WTC11 (cell line): ENCODE data around the gene HTR5A. TPM values are rescaled to one million over a fixed set of nuclear protein-coding genes. Genes with fewer than 3 reads are reported as not detected.

ENCODE experiments used
- ATAC-seq: fragments of 200-7000 bp; cut with Tn5 transposase; 2 replicates; pipeline ENCODE4 v1.10.0; 2021; ENCODE audit warnings: mild to moderate bottlenecking, moderate library complexity
- CTCF ChIA-PET: fragments of 300-600 bp; sonication (Branson Sonifier 250); formaldehyde crosslinking; loops from one replicate; lab custom pipeline; 2021; ENCODE audit warnings: antibody characterized with exemption; lab: Charles Lee
- POLR2A ChIA-PET: fragments of 350-600 bp; sonication (Branson Sonifier 250); formaldehyde crosslinking; loops from one replicate; lab custom pipeline; 2021; ENCODE audit warnings: antibody characterized with exemption; lab: Charles Lee
- DNase-seq: peaks from one replicate; pipeline ENCODE4 v3.0.0; 2021; ENCODE audit warnings: low spot score
- H3K27ac Mint-ChIP-seq: 2 replicates; pipeline ENCODE4 v1.8.0; 2021; ENCODE audit warnings: mixed read lengths
- H3K27me3 Mint-ChIP-seq: 2 replicates; pipeline ENCODE4 v1.8.0; 2021; ENCODE audit warnings: low read depth, mild to moderate bottlenecking, moderate library complexity, mixed read lengths
- H3K36me3 Mint-ChIP-seq: 2 replicates; pipeline ENCODE4 v1.8.0; 2021; ENCODE audit warnings: mixed read lengths
- H3K4me1 Mint-ChIP-seq: 2 replicates; pipeline ENCODE4 v1.8.0; 2022; ENCODE audit warnings: mixed read lengths
- H3K4me3 Mint-ChIP-seq: 2 replicates; pipeline ENCODE4 v1.8.0; 2021; ENCODE audit warnings: mild to moderate bottlenecking, moderate library complexity, mixed read lengths
- H3K9me3 Mint-ChIP-seq: 2 replicates; pipeline ENCODE4 v1.8.0; 2021; ENCODE audit warnings: mixed read lengths
- AFF4 ChIP-seq: sonication (generic); formaldehyde crosslinking; IDR thresholded peaks from 2 replicates; pipeline ENCODE4 v1.8.1; 2023; ENCODE audit warnings: mild to moderate bottlenecking, missing genetic modification reagents, borderline replicate concordance
- E2F1 ChIP-seq: sonication (generic); formaldehyde crosslinking; IDR thresholded peaks from 2 replicates; pipeline ENCODE4 v1.8.0; 2022; ENCODE audit warnings: mild to moderate bottlenecking, missing genetic modification reagents
- E2F4 ChIP-seq: sonication (generic); formaldehyde crosslinking; IDR thresholded peaks from 2 replicates; pipeline ENCODE4 v1.8.1; 2022; ENCODE audit warnings: low read depth, mild to moderate bottlenecking, moderate library complexity, missing genetic modification reagents, borderline replicate concordance
- ERG ChIP-seq: fragments of 250-450 bp; sonication (Bioruptor Pico); IDR thresholded peaks from 2 replicates; pipeline ENCODE4 v1.8.0; 2021; ENCODE audit warnings: mild to moderate bottlenecking
- FOXJ3 ChIP-seq: sonication (generic); formaldehyde crosslinking; IDR thresholded peaks from 2 replicates; pipeline ENCODE4 v1.9.0; 2021; ENCODE audit warnings: missing genetic modification reagents, mild to moderate bottlenecking, borderline replicate concordance
- GTF2I ChIP-seq: fragments of 250-450 bp; sonication (Bioruptor Pico); conservative IDR thresholded peaks from 2 replicates; pipeline ENCODE4 v1.4.0; 2021; ENCODE audit warnings: mild to moderate bottlenecking
- HMGXB4 ChIP-seq: sonication (generic); formaldehyde crosslinking; IDR thresholded peaks from 2 replicates; pipeline ENCODE4 v1.8.1; 2023; ENCODE audit warnings: mild to moderate bottlenecking, moderate library complexity, missing genetic modification reagents
- JUN ChIP-seq: sonication (generic); formaldehyde crosslinking; IDR thresholded peaks from 2 replicates; pipeline ENCODE4 v1.8.0; 2023; ENCODE audit warnings: mild to moderate bottlenecking, missing genetic modification reagents
- KAT7 ChIP-seq: sonication (generic); formaldehyde crosslinking; IDR thresholded peaks from 2 replicates; pipeline ENCODE4 v1.8.1; 2023; ENCODE audit warnings: missing genetic modification reagents, mild to moderate bottlenecking, borderline replicate concordance
- NR1H2 ChIP-seq: sonication (generic); formaldehyde crosslinking; IDR thresholded peaks from 2 replicates; pipeline ENCODE4 v1.9.0; 2021; ENCODE audit warnings: mild to moderate bottlenecking, moderate library complexity, missing genetic modification reagents
- RELA ChIP-seq: sonication (generic); formaldehyde crosslinking; IDR thresholded peaks from 2 replicates; pipeline ENCODE4 v1.8.1; 2022; ENCODE audit warnings: missing genetic modification reagents, mild to moderate bottlenecking, borderline replicate concordance
- SOX15 ChIP-seq: fragments of 250-450 bp; sonication (Bioruptor Pico); IDR thresholded peaks from 2 replicates; pipeline ENCODE4 v1.9.0; 2021; ENCODE audit warnings: mild to moderate bottlenecking
- SP1 ChIP-seq: sonication (generic); formaldehyde crosslinking; conservative IDR thresholded peaks from 2 replicates; pipeline ENCODE4 v1.8.1; 2022; ENCODE audit warnings: missing genetic modification reagents
- STAT6 ChIP-seq: sonication (generic); formaldehyde crosslinking; conservative IDR thresholded peaks from 2 replicates; pipeline ENCODE4 v1.8.1; 2023; ENCODE audit warnings: mild to moderate bottlenecking, low read depth, missing genetic modification reagents, moderate library complexity
- TEAD1 ChIP-seq: sonication (generic); formaldehyde crosslinking; IDR thresholded peaks from 2 replicates; pipeline ENCODE4 v1.8.0; 2022; ENCODE audit warnings: mild to moderate bottlenecking, missing genetic modification reagents
- ZMAT4 ChIP-seq: fragments of 250-450 bp; sonication (Bioruptor Pico); IDR thresholded peaks from 2 replicates; pipeline ENCODE4 v1.9.0; 2021; ENCODE audit warnings: mild to moderate bottlenecking
- ZNF121 ChIP-seq: sonication (generic); formaldehyde crosslinking; IDR thresholded peaks from 2 replicates; pipeline ENCODE4 v1.8.0; 2023; ENCODE audit warnings: missing genetic modification reagents
- ZNF138 ChIP-seq: sonication (generic); formaldehyde crosslinking; conservative IDR thresholded peaks from 2 replicates; pipeline ENCODE4 v1.8.1; 2022; ENCODE audit warnings: mild to moderate bottlenecking, moderate library complexity, missing genetic modification reagents
- ZNF281 ChIP-seq: sonication (generic); formaldehyde crosslinking; IDR thresholded peaks from 2 replicates; pipeline ENCODE4 v1.8.0; 2023; ENCODE audit warnings: mild to moderate bottlenecking, missing genetic modification reagents
- total RNA-seq: library from RNA; stranded (reverse); gene quantifications from 3 replicates; pipeline ENCODE4 v1.2.3, GENCODE V29; 2021

Gene HTR5A
- total RNA-seq, 1 experiment from 2014 or later: not detected

GRCh38 chr7:155027879-155028278, 42.2 kb upstream of the HTR5A start:
- DNase-seq (no peak), ATAC-seq (no peak)
- ChIA-PET CTCF (interaction anchor here (1.6 kb wide), 1 partner anchor 329 kb away, joined by 4 read pairs; no protein-coding TSS in a partner anchor), POLR2A (no interaction called here)
- H3K4me3 Mint-ChIP-seq: no peak overlapping the region
- peak overlapping the region; percentile 81; the same call in 1 of the 2 replicates for H3K27ac Mint-ChIP-seq
- H3K4me1 Mint-ChIP-seq: peaks cover 10% of the 10 kb centered on the region
- peaks cover 37% of the 10 kb centered on the region for H3K9me3 Mint-ChIP-seq
- H3K27me3 Mint-ChIP-seq: peaks cover 6% of the 10 kb centered on the region; the same call in 1 of the 2 replicates
- H3K36me3 Mint-ChIP-seq: peaks cover 24% of the 10 kb centered on the region
- TF ChIP-seq E2F4 (CRISPR knock-in tag) (no peak), ZNF121 (CRISPR knock-in tag) (0 out of 2 replicates have a peak, but pooled peaks have one; percentile 78)

- CTCF ChIA-PET: interaction anchor here (0.6 to 2.4 kb wide), 6 partner anchors 12 to 1460 kb away, joined by 3 to 8 read pairs (median 4); no protein-coding TSS in a partner anchor
- peaks cover 29% of the 10 kb centered on the region for H3K9me3 Mint-ChIP-seq
- DNase-seq (no peak), ATAC-seq (peak; percentile 48; the same call in 1 of the 2 replicates)
- H3K27me3 Mint-ChIP-seq: peaks cover 4% of the 10 kb centered on the region; the same call in 1 of the 2 replicates
- H3K4me3 Mint-ChIP-seq: no peak overlapping the region
- H3K27ac Mint-ChIP-seq: no peak overlapping the region
- H3K36me3 Mint-ChIP-seq: peaks cover 16% of the 10 kb centered on the region
- POLR2A ChIA-PET: interaction anchor here (1.2 kb wide), 1 partner anchor 11 kb away, joined by 4 read pairs; no protein-coding TSS in a partner anchor
- peaks cover 8% of the 10 kb centered on the region for H3K4me1 Mint-ChIP-seq
- TF ChIP-seq ZNF281 (CRISPR knock-in tag) (no peak), ZNF138 (CRISPR knock-in tag) (no peak), RELA (CRISPR knock-in tag) (no peak), SOX15 (CRISPR knock-in tag) (no peak), KAT7 (CRISPR knock-in tag) (no peak), ZMAT4 (CRISPR knock-in tag) (no peak), FOXJ3 (CRISPR knock-in tag) (no peak), HMGXB4 (CRISPR knock-in tag) (no peak), TEAD1 (CRISPR knock-in tag) (no peak), ERG (CRISPR knock-in tag) (no peak), E2F1 (CRISPR knock-in tag) (no peak), GTF2I (CRISPR knock-in tag) (no peak), STAT6 (CRISPR knock-in tag) (no peak), JUN (CRISPR knock-in tag) (no peak), AFF4 (no peak), SP1 (no peak), NR1H2 (CRISPR knock-in tag) (no peak)
Measured at GRCh38 chr7:155032978-155033377, 37.1 kb upstream of the HTR5A start.
